ENCODE data around the gene SLC44A5.

DNA sequence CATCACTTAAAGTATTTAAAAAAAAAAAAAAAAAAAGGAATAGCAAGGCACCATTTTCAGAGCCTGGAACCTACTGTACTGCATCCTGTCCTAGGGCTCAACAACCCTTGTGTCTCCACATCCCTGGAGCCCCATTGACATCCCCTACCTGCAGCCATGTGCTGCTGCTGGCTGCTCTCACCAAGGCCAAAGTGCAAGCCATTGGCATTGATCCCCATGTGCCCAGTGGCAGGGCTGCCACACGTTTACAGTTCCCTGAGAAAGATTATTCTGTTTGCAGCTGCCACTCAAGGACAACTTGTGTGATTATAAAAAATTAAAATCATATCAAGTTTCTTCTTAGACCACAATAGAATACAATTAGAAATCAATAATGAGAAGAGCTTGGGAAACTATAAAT, 346.8 kb downstream of the SLC44A5 start:
- TF ChIP-seq POLR2AphosphoS5 (IDR thresholded peaks at IDR 0.05) (no peak), EP300 (IDR thresholded peaks at IDR 0.05) (no peak), POLR2A (IDR thresholded peaks at IDR 0.05) (no peak)
- TF ChIP-seq, protein P1, sequence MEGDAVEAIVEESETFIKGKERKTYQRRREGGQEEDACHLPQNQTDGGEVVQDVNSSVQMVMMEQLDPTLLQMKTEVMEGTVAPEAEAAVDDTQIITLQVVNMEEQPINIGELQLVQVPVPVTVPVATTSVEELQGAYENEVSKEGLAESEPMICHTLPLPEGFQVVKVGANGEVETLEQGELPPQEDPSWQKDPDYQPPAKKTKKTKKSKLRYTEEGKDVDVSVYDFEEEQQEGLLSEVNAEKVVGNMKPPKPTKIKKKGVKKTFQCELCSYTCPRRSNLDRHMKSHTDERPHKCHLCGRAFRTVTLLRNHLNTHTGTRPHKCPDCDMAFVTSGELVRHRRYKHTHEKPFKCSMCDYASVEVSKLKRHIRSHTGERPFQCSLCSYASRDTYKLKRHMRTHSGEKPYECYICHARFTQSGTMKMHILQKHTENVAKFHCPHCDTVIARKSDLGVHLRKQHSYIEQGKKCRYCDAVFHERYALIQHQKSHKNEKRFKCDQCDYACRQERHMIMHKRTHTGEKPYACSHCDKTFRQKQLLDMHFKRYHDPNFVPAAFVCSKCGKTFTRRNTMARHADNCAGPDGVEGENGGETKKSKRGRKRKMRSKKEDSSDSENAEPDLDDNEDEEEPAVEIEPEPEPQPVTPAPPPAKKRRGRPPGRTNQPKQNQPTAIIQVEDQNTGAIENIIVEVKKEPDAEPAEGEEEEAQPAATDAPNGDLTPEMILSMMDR (IDR thresholded peaks at IDR 0.05), result no peak
